ENCODE measurements around the gene DISC1. TPM values are rescaled to one million over a fixed set of nuclear protein-coding genes. Genes with fewer than 3 reads are reported as not detected.
"Not testable (repeated sequence)": the region's sequence is repeated elsewhere in the genome, so short reads cannot be mapped to it uniquely, and the experiment has no call there.

The DISC1 gene
- total and polyA plus RNA-seq, 2 experiments from 2014 or later, result 0.43 to 1.2 TPM

DNA sequence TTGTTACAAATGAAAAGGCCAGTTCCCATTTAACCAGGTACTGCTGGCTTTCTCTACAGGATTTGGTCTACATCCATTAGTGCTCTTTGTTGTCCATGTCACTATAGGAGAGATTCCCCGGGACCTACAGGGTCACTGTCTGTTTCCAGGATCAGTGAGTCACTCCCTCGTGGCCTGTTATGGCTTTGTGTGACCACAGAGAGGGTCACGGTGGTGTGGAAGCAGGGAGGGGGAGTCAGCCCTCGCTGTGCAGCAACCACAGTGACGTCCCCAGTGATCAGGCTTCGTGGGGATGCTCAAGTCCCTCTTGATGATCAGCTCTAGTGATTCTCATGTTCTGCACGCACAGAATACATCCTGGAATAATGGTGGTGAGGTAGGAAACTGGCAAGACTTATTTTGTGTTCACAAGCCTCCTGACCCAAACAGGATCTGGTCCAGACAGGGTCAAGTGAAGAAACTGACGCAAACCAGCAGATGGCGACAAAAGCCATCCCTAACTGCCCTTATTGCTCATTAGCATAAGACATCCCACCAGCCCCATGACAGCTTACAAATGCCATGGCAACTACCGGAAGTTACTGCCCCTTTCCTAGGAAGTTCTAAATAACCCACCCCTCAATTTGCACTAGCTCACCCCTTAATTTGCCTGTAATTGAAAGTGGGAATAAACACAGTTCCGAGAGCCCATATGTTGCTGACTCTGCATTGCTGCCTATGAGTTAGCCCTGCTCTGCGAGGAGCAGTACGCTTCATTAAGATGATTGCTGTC is 98.5 kb downstream of the DISC1 start:
- Histone ChIP-seq H3K9ac (no peak overlapping the region), H3K4me2 (ENCODE audit: unreplicated experiment) (no peak overlapping the region), H3F3A (ENCODE audit: insufficient read depth) (no peaks in the 10 kb centered on the region), H3K79me2 (ENCODE audit: insufficient read depth) (no peaks in the 10 kb centered on the region), H3K4me3 (no peak overlapping the region), H3K27me3 (replicated peaks; ENCODE audit: insufficient read depth) (no peaks in the 10 kb centered on the region), H4K20me1 (ENCODE audit: insufficient read depth) (no peaks in the 10 kb centered on the region), H3K36me3 (ENCODE audit: low read depth) (no peaks in the 10 kb centered on the region), H3K9me2 (ENCODE audit: insufficient read depth) (no peaks in the 10 kb centered on the region), H3K27ac (no peak overlapping the region), H3K4me1 (ENCODE audit: insufficient read depth) (no peaks in the 10 kb centered on the region), H3K9me3 (ENCODE audit: low read depth) (no peaks in the 10 kb centered on the region), H2AFZ (no peak overlapping the region)
- DNase-seq, result peak; percentile 59
- TF ChIP-seq EZH2 (IDR thresholded peaks at IDR 0.05; ENCODE audit: insufficient read depth, poor library complexity, severe bottlenecking), result no peak
- TF ChIP-seq EZH2phosphoT487 (IDR thresholded peaks at IDR 0.05; ENCODE audit: insufficient read depth, low read depth), result no peak
- WGBS, 2 experiments (ENCODE audit: low coverage in 1 of 2, low lambda C conversion rate in 2 of 2, missing lambda C conversion rate in 2 of 2), result 72 to 75% methylated on average over 13 of the region's 13 CpGs
- in situ Hi-C loops (cut with MboI), result no loop called here

GRCh38 chr1:231727171-231727570 is 100.6 kb downstream of the DISC1 start:
- Histone ChIP-seq H3K9ac (no peak overlapping the region), H3K4me1 (ENCODE audit: insufficient read depth) (no peaks in the 10 kb centered on the region), H3K9me2 (ENCODE audit: insufficient read depth) (no peaks in the 10 kb centered on the region), H3K4me2 (ENCODE audit: unreplicated experiment) (no peak overlapping the region), H3K4me3 (no peak overlapping the region), H3K79me2 (ENCODE audit: insufficient read depth) (no peaks in the 10 kb centered on the region), H3K27me3 (replicated peaks; ENCODE audit: insufficient read depth) (no peaks in the 10 kb centered on the region), H3K27ac (no peak overlapping the region), H3F3A (ENCODE audit: insufficient read depth) (no peaks in the 10 kb centered on the region), H4K20me1 (ENCODE audit: insufficient read depth) (no peaks in the 10 kb centered on the region), H2AFZ (no peak overlapping the region), H3K36me3 (ENCODE audit: low read depth) (no peaks in the 10 kb centered on the region), H3K9me3 (ENCODE audit: low read depth) (no peaks in the 10 kb centered on the region)
- WGBS, 2 experiments (ENCODE audit: low coverage in 1 of 2, low lambda C conversion rate in 2 of 2, missing lambda C conversion rate in 2 of 2), result 52 to 53% methylated on average over 2 of the region's 2 CpGs
- DNase-seq, result no peak
- TF ChIP-seq EZH2 (IDR thresholded peaks at IDR 0.05; ENCODE audit: insufficient read depth, poor library complexity, severe bottlenecking), result no peak
- no peak for TF ChIP-seq EZH2phosphoT487 (IDR thresholded peaks at IDR 0.05; ENCODE audit: insufficient read depth, low read depth)
- in situ Hi-C loops (cut with MboI), result no loop called here

GRCh38 chr1:231728987-231729386 is 102.4 kb downstream of the DISC1 start:
- 84 to 89% methylated on average over 4 of the region's 4 CpGs for WGBS, 2 experiments (ENCODE audit: low coverage in 1 of 2, low lambda C conversion rate in 2 of 2, missing lambda C conversion rate in 2 of 2)
- in situ Hi-C loops (cut with MboI), result not testable (repeated sequence)

DNA sequence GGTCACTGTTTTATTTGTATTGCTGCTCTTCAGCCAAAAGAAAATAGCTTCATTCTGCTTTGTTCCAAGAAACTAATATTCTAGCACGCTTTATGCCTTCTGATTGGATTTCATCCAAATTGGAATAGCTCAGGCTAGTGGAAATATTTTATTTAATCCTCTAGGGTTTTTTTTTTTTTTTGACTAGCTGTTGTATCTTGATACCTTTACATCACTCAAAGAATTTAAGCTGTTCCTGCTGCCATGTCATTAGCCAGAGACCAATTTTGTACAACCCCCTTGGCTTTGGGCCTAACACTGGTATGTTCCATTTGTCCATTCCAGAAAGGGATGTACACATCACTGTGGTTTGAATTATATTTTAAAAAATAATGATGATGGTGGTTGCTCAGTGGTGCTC is 103.0 kb downstream of the DISC1 start:
- 2 to 5% methylated on average over 1 of the region's 1 CpG for WGBS, 2 experiments (ENCODE audit: low coverage in 1 of 2, low lambda C conversion rate in 2 of 2, missing lambda C conversion rate in 2 of 2)
- Histone ChIP-seq H3K4me3 (no peak overlapping the region), H3K9ac (no peak overlapping the region), H3K79me2 (ENCODE audit: insufficient read depth) (no peaks in the 10 kb centered on the region), H3K27me3 (replicated peaks; ENCODE audit: insufficient read depth) (no peaks in the 10 kb centered on the region), H2AFZ (no peak overlapping the region), H3K27ac (no peak overlapping the region), H4K20me1 (ENCODE audit: insufficient read depth) (no peaks in the 10 kb centered on the region), H3K4me2 (ENCODE audit: unreplicated experiment) (no peak overlapping the region), H3K9me3 (ENCODE audit: low read depth) (no peaks in the 10 kb centered on the region), H3K4me1 (ENCODE audit: insufficient read depth) (no peaks in the 10 kb centered on the region), H3K9me2 (ENCODE audit: insufficient read depth) (no peaks in the 10 kb centered on the region), H3K36me3 (ENCODE audit: low read depth) (no peaks in the 10 kb centered on the region), H3F3A (ENCODE audit: insufficient read depth) (no peaks in the 10 kb centered on the region)
- no peak for TF ChIP-seq EZH2phosphoT487 (IDR thresholded peaks at IDR 0.05; ENCODE audit: insufficient read depth, low read depth)
- no peak for TF ChIP-seq EZH2 (IDR thresholded peaks at IDR 0.05; ENCODE audit: insufficient read depth, poor library complexity, severe bottlenecking)
- in situ Hi-C loops (cut with MboI), result no loop called here
- no peak for DNase-seq

More at GRCh38 chr1:231728987-231729386, 102.4 kb downstream of the DISC1 start:
- H2AFZ ChIP-seq; H3K4me3 ChIP-seq; H3K9ac ChIP-seq; H3K4me1 ChIP-seq (ENCODE audit: insufficient read depth); H3K79me2 ChIP-seq (ENCODE audit: insufficient read depth); H3F3A ChIP-seq (ENCODE audit: insufficient read depth); DNase-seq; H3K9me2 ChIP-seq (ENCODE audit: insufficient read depth); H3K9me3 ChIP-seq (ENCODE audit: low read depth); H3K36me3 ChIP-seq (ENCODE audit: low read depth); H4K20me1 ChIP-seq (ENCODE audit: insufficient read depth); H3K27me3 ChIP-seq (replicated peaks; ENCODE audit: insufficient read depth); H3K27ac ChIP-seq; H3K4me2 ChIP-seq (ENCODE audit: unreplicated experiment): not testable (repeated sequence)

- no peak overlapping the region for H3K27ac ChIP-seq
- no peak overlapping the region for H3K4me2 ChIP-seq (ENCODE audit: unreplicated experiment)
- H3F3A ChIP-seq (ENCODE audit: insufficient read depth), result no peaks in the 10 kb centered on the region
- no peaks in the 10 kb centered on the region for H3K27me3 ChIP-seq (replicated peaks; ENCODE audit: insufficient read depth)
- no peaks in the 10 kb centered on the region for H4K20me1 ChIP-seq (ENCODE audit: insufficient read depth)
- H3K36me3 ChIP-seq (ENCODE audit: low read depth), result no peaks in the 10 kb centered on the region
- H2AFZ ChIP-seq, result no peak overlapping the region
- in situ Hi-C loops (cut with MboI), result no loop called here
- no peak overlapping the region for H3K4me3 ChIP-seq
- TF ChIP-seq EZH2phosphoT487 (IDR thresholded peaks at IDR 0.05; ENCODE audit: insufficient read depth, low read depth) (no peak), EZH2 (IDR thresholded peaks at IDR 0.05; ENCODE audit: insufficient read depth, poor library complexity, severe bottlenecking) (no peak)
- H3K9me3 ChIP-seq (ENCODE audit: low read depth), result no peaks in the 10 kb centered on the region
- DNase-seq, result no peak
- no peaks in the 10 kb centered on the region for H3K4me1 ChIP-seq (ENCODE audit: insufficient read depth)
- H3K9me2 ChIP-seq (ENCODE audit: insufficient read depth), result no peaks in the 10 kb centered on the region
- H3K9ac ChIP-seq, result no peak overlapping the region
- no peaks in the 10 kb centered on the region for H3K79me2 ChIP-seq (ENCODE audit: insufficient read depth)
These were observed 104.7 kb downstream of the DISC1 start for GRCh38 chr1:231731268-231731667.

All from GM23248 (cell line).